GM21360 (cell line): Measurements from ENCODE around the gene PYDC1.
"Not testable (repeated sequence)": the region's sequence is repeated elsewhere in the genome, so short reads cannot be mapped to it uniquely, and the experiment has no call there.

Source experiments
- ATAC-seq: cut with Tn5 transposase; IDR thresholded peaks from one replicate; pipeline ENCODE4 v1.9.1; 2021; ENCODE audit warnings: mild to moderate bottlenecking, moderate library complexity; ENCODE audit not compliant: unreplicated experiment

The PYDC1 gene

GRCh38 chr16:31216422-31217135 is at the start of gene PYDC1:
Gene PYDC1 (minus strand): TSS chr16:31217135. CDS start chr16:31217028, 107 bp downstream.
- ATAC-seq: no peak

- peak; percentile 91 for ATAC-seq
These were observed 48.7 kb upstream of the PYDC1 start for GRCh38 chr16:31265329-31266245.

- no peak for ATAC-seq
These were observed 45.1 kb upstream of the PYDC1 start for GRCh38 chr16:31262084-31262483.

- ATAC-seq: no peak
These were observed 43.4 kb upstream of the PYDC1 start for GRCh38 chr16:31260136-31260931.

- ATAC-seq: no peak
These were observed 41.4 kb upstream of the PYDC1 start for GRCh38 chr16:31258366-31258765.

DNA sequence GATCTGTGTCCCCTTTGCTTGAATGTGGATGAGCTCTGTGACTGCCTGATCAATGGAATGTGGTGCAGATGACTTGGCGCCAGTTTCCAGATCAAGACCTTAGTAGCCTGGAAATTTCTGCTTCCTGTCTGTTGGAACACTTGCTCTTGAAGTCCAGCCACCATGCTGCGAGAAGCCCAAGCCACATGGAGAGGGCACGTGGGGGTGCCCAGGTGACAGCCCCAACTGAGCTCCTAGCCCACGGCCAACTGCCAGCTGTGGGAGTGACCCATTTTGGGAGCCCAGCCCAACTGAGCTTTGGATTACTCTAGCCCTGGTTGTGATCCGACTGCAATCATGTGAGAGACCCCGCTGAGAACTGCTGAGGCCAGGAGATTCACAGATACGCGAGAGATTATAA is 39.5 kb upstream of the PYDC1 start:
- no peak for ATAC-seq

- ATAC-seq: no peak
These were observed 36.7 kb upstream of the PYDC1 start for GRCh38 chr16:31253642-31254045.

GRCh38 chr16:31251435-31251834 is 34.5 kb upstream of the PYDC1 start:
- ATAC-seq: no peak

GRCh38 chr16:31250782-31251384 is 33.9 kb upstream of the PYDC1 start:
- no peak for ATAC-seq

DNA sequence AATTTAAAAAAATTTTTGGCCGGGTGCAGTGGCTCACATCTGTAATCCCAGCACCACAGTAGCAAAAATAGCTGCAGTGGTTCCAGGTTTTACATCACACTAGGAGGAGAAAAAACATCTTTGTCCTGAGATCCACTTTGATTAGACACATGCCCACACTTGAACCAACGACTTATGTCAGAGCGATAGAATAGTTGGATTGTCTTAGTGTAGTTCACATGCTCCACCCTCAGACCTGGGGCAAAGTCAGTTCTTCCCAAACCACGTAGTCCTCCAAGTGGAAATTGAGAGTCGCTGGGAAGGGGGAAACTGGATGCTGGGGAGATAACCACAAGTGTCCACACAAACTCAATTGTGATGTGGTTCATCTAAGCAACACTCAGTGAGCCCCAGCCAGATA is 31.4 kb upstream of the PYDC1 start:
- ATAC-seq: no peak

- no peak for ATAC-seq
These were observed 29.4 kb upstream of the PYDC1 start for GRCh38 chr16:31246296-31246695.

DNA sequence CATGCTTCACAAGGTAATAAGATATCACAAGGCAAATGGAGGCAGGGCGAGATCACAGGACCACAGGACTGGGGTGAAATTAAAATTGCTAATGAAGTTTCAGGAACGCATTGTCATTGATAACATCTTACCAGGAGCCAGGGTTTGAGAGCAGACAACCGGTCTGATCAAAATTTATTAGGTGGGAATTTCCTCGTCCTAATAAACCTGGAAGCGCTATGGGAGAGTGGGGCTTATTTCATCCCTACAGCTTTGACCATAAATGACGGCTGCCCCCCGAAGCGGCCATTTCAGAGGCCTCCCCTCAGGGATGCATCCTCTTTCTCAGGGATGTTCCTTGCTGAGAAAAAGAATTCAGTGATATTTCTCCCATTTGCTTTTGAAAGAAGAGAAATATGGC is 28.7 kb upstream of the PYDC1 start:
- ATAC-seq: not testable (repeated sequence)

- no peak for ATAC-seq
These were observed 27.1 kb upstream of the PYDC1 start for GRCh38 chr16:31243734-31244670.

GRCh38 chr16:31242206-31242605 is 25.3 kb upstream of the PYDC1 start:
- ATAC-seq: no peak

- ATAC-seq: no peak
These were observed 21.1 kb upstream of the PYDC1 start for GRCh38 chr16:31238041-31238440.

DNA sequence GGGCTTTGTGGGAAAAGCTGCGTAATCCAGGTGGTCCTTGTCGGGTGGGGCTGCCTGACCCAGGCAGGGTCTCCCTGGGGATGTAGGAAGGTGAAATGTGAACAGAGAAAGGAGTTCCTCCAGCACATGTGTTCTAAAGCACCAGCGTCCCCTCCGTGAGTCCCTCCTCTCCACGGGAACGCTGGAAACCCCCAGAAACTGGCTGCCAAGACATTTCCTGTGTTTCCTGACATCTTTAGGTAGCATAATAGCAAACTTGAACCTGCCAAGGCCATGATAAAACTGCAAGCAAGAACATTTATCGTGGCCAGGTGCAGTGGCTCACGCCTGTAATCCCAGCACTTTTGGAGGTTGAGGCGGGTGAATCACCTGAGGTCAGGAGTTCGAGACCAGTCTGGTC is 12.6 kb upstream of the PYDC1 start:
- ATAC-seq: no peak

- ATAC-seq: no peak
These were observed 11.3 kb upstream of the PYDC1 start for GRCh38 chr16:31228206-31228605.

- ATAC-seq: no peak
These were observed 8.3 kb upstream of the PYDC1 start for GRCh38 chr16:31225193-31225592.

GRCh38 chr16:31224092-31224955 is 7.4 kb upstream of the PYDC1 start:
- ATAC-seq: no peak
